AG04449 (cell line): Measurements from ENCODE around the gene SLC24A3.

Experiments
- CTCF ChIA-PET: fragments of 350-600 bp; formaldehyde crosslinking; extraction: SDS; loops from one replicate; lab custom pipeline; 2021; ENCODE audit warnings: antibody characterized with exemption; lab: Yijun Ruan, JAX
- POLR2A ChIA-PET: fragments of 400-600, 350-600 bp; formaldehyde crosslinking; extraction: SDS; loops from one replicate; lab custom pipeline; 2020; ENCODE audit warnings: antibody characterized with exemption, inconsistent platforms; lab: Yijun Ruan, JAX
- DNase-seq: peaks from one replicate; pipeline ENCODE4 v3.0.0-alpha.2; 2010; ENCODE audit warnings: low read depth, low spot score
- H3K4me3 ChIP-seq: 2 replicates; pipeline ENCODE4 v1.5.1; 2011; ENCODE audit warnings: low read depth, mild to moderate bottlenecking, control low read depth, low read length
- CTCF ChIP-seq: IDR thresholded peaks from one replicate; pipeline ENCODE4 v1.5.1; 2011; ENCODE audit warnings: mild to moderate bottlenecking, moderate library complexity, low read length, control low read depth, inconsistent platforms; ENCODE audit not compliant: insufficient read depth; ENCODE audit errors: missing control alignments

Gene SLC24A3

GRCh38 chr20:19253316-19253715, 40.9 kb downstream of the SLC24A3 start:
- POLR2A ChIA-PET = no interaction called here
- no peak for DNase-seq
- no peak for TF ChIP-seq CTCF
- CTCF ChIA-PET = no interaction called here
- H3K4me3 ChIP-seq = no peak overlapping the region

- ChIA-PET CTCF (no interaction called here), POLR2A (interaction anchor here (0.7 kb wide), 1 partner anchor 16 kb away, joined by 3 read pairs; no protein-coding TSS in a partner anchor)
- no peak for DNase-seq
- no peak for TF ChIP-seq CTCF
- H3K4me3 ChIP-seq = no peak overlapping the region
Measured at GRCh38 chr20:19253916-19254820, 41.7 kb downstream of the SLC24A3 start.

- POLR2A ChIA-PET = no interaction called here
- CTCF ChIA-PET = no interaction called here
- DNase-seq = no peak
- no peak overlapping the region for H3K4me3 ChIP-seq
- no peak for TF ChIP-seq CTCF
Measured at GRCh38 chr20:19254956-19255355, 42.5 kb downstream of the SLC24A3 start.

- CTCF ChIA-PET = no interaction called here
Measured at GRCh38 chr20:19256085-19256484, 43.6 kb downstream of the SLC24A3 start.

GRCh38 chr20:19256906-19257595, 44.6 kb downstream of the SLC24A3 start:
- CTCF ChIA-PET = interaction anchor here (1.1 kb wide), 1 partner anchor 332 kb away, joined by 3 read pairs; no protein-coding TSS in a partner anchor
- TF ChIP-seq CTCF = no peak
- no peak for DNase-seq
- POLR2A ChIA-PET = interaction anchor here (0.7 kb wide), 1 partner anchor 14 kb away, joined by 3 read pairs; no protein-coding TSS in a partner anchor
- H3K4me3 ChIP-seq = no peak overlapping the region

More at GRCh38 chr20:19256085-19256484, 43.6 kb downstream of the SLC24A3 start:
- POLR2A ChIA-PET = no interaction called here
- no peak for DNase-seq
- H3K4me3 ChIP-seq = no peak overlapping the region
- TF ChIP-seq CTCF = no peak

- CTCF ChIA-PET = interaction anchor here (1.1 kb wide), 1 partner anchor 331 kb away, joined by 3 read pairs; no protein-coding TSS in a partner anchor
- TF ChIP-seq CTCF = no peak
- POLR2A ChIA-PET = no interaction called here
- no peak for DNase-seq
- no peak overlapping the region for H3K4me3 ChIP-seq
Measured at GRCh38 chr20:19257865-19258264, 45.4 kb downstream of the SLC24A3 start.
